Measurements from ENCODE around the gene SCGN. TPM values are rescaled to one million over a fixed set of nuclear protein-coding genes. Genes with fewer than 3 reads are reported as not detected.

The SCGN gene
- total RNA-seq, 1 donor from 2014 or later = not detected

GRCh38 chr6:25620391-25620790, 31.6 kb upstream of the SCGN start:
- no peak for TF ChIP-seq CTCF (IDR thresholded peaks at IDR 0.05; ENCODE audit: insufficient read depth, low read length, poor library complexity, severe bottlenecking)
- no peak overlapping the region for H3K4me3 ChIP-seq (ENCODE audit: low read depth, low read length)
- no peak for DNase-seq (ENCODE audit: low read depth)

GRCh38 chr6:25623065-25623464, 28.9 kb upstream of the SCGN start:
- DNase-seq (ENCODE audit: low read depth) = no peak

More at GRCh38 chr6:25620391-25620790, 31.6 kb upstream of the SCGN start:
- Histone ChIP-seq H3K36me3 (ENCODE audit: control insufficient read depth, insufficient read depth, low read length) (no peaks in the 10 kb centered on the region), H3K27me3 (ENCODE audit: control insufficient read depth, insufficient read depth, low read length) (no peaks in the 10 kb centered on the region)

GRCh38 chr6:25623879-25624278, 28.1 kb upstream of the SCGN start:
- no peak for DNase-seq (ENCODE audit: low read depth)
- Histone ChIP-seq H3K27me3 (ENCODE audit: control insufficient read depth, insufficient read depth, low read length) (no peaks in the 10 kb centered on the region), H3K4me3 (ENCODE audit: low read depth, low read length) (no peak overlapping the region), H3K36me3 (ENCODE audit: control insufficient read depth, insufficient read depth, low read length) (no peaks in the 10 kb centered on the region)
- TF ChIP-seq CTCF (IDR thresholded peaks at IDR 0.05; ENCODE audit: insufficient read depth, low read length, poor library complexity, severe bottlenecking) = no peak

More at GRCh38 chr6:25623065-25623464, 28.9 kb upstream of the SCGN start:
- TF ChIP-seq CTCF (IDR thresholded peaks at IDR 0.05; ENCODE audit: insufficient read depth, low read length, poor library complexity, severe bottlenecking) = no peak
- no peaks in the 10 kb centered on the region for H3K36me3 ChIP-seq (ENCODE audit: control insufficient read depth, insufficient read depth, low read length)
- no peak overlapping the region for H3K4me3 ChIP-seq (ENCODE audit: low read depth, low read length)
- no peaks in the 10 kb centered on the region for H3K27me3 ChIP-seq (ENCODE audit: control insufficient read depth, insufficient read depth, low read length)

- DNase-seq (ENCODE audit: low read depth) = no peak
- H3K4me3 ChIP-seq (ENCODE audit: low read depth, low read length) = no peak overlapping the region
- H3K27me3 ChIP-seq (ENCODE audit: control insufficient read depth, insufficient read depth, low read length) = peaks cover 4% of the 10 kb centered on the region
- no peaks in the 10 kb centered on the region for H3K36me3 ChIP-seq (ENCODE audit: control insufficient read depth, insufficient read depth, low read length)
- no peak for TF ChIP-seq CTCF (IDR thresholded peaks at IDR 0.05; ENCODE audit: insufficient read depth, low read length, poor library complexity, severe bottlenecking)
Observed at GRCh38 chr6:25627001-25627400, 25.0 kb upstream of the SCGN start.

- no peak overlapping the region for H3K4me3 ChIP-seq (ENCODE audit: low read depth, low read length)
- DNase-seq (ENCODE audit: low read depth) = no peak
- TF ChIP-seq CTCF (IDR thresholded peaks at IDR 0.05; ENCODE audit: insufficient read depth, low read length, poor library complexity, severe bottlenecking) = no peak
- H3K27me3 ChIP-seq (ENCODE audit: control insufficient read depth, insufficient read depth, low read length) = peaks cover 4% of the 10 kb centered on the region
- H3K36me3 ChIP-seq (ENCODE audit: control insufficient read depth, insufficient read depth, low read length) = no peaks in the 10 kb centered on the region
Observed at GRCh38 chr6:25628471-25629197, 23.4 kb upstream of the SCGN start.

- no peaks in the 10 kb centered on the region for H3K36me3 ChIP-seq (ENCODE audit: control insufficient read depth, insufficient read depth, low read length)
- no peak for TF ChIP-seq CTCF (IDR thresholded peaks at IDR 0.05; ENCODE audit: insufficient read depth, low read length, poor library complexity, severe bottlenecking)
Observed at GRCh38 chr6:25629198-25629576, 22.8 kb upstream of the SCGN start.

More at GRCh38 chr6:25629198-25629576, 22.8 kb upstream of the SCGN start:
- no peak for DNase-seq (ENCODE audit: low read depth)
- Histone ChIP-seq H3K4me3 (ENCODE audit: low read depth, low read length) (no peak overlapping the region), H3K27me3 (ENCODE audit: control insufficient read depth, insufficient read depth, low read length) (peaks cover 4% of the 10 kb centered on the region)

Measured in kidney epithelial cell (primary cell).